Trophoblast cell (in vitro differentiated cells and primary cell): Measurements from ENCODE around the gene GRAMD1A.

Source experiments
- DNase-seq, 2 donors: peaks; one replicate each; pipeline ENCODE4 v3.0.0-alpha.2; 2016
- H2AFZ ChIP-seq: 2 replicates; pipeline ENCODE4 v1.6.1; 2013; ENCODE audit warnings: low read length, moderate library complexity, mild to moderate bottlenecking; ENCODE audit not compliant: insufficient read depth, poor library complexity
- H2AK5ac ChIP-seq: 2 replicates; pipeline ENCODE4 v1.6.1; 2013; ENCODE audit warnings: mild to moderate bottlenecking, low read length
- H2BK120ac ChIP-seq: 2 replicates; pipeline ENCODE4 v1.6.1; 2013; ENCODE audit warnings: low read length, mild to moderate bottlenecking, moderate library complexity; ENCODE audit not compliant: insufficient read depth, poor library complexity
- H2BK12ac ChIP-seq: 2 replicates; pipeline ENCODE4 v1.6.1; 2013; ENCODE audit warnings: mild to moderate bottlenecking, low read length, moderate library complexity
- H2BK5ac ChIP-seq: 2 replicates; pipeline ENCODE4 v1.6.1; 2013; ENCODE audit warnings: low read length, low read depth, moderate library complexity, mild to moderate bottlenecking; ENCODE audit not compliant: poor library complexity
- H3K14ac ChIP-seq: 2 replicates; pipeline ENCODE4 v1.6.1; 2013; ENCODE audit warnings: mild to moderate bottlenecking, low read length
- H3K18ac ChIP-seq: 2 replicates; pipeline ENCODE4 v1.6.1; 2013; ENCODE audit warnings: mild to moderate bottlenecking, low read length
- H3K23ac ChIP-seq: 2 replicates; pipeline ENCODE4 v1.6.1; 2013; ENCODE audit warnings: low read length
- H3K27ac ChIP-seq: 2 replicates; pipeline ENCODE4 v1.5.1; 2013; ENCODE audit warnings: low read depth, mild to moderate bottlenecking, inconsistent platforms, low read length, moderate library complexity
- H3K27me3 ChIP-seq: 2 replicates; pipeline ENCODE4 v1.6.1; 2013; ENCODE audit warnings: inconsistent platforms, mild to moderate bottlenecking, low read length, moderate library complexity; ENCODE audit not compliant: insufficient read depth
- H3K36me3 ChIP-seq, 2 experiments: 1 replicate in 1 of 2; 2 replicates in 1 of 2; pipeline ENCODE4 v1.6.1; 2013; ENCODE audit warnings: low read length in 2 of 2, mild to moderate bottlenecking in 2 of 2, moderate library complexity in 1 of 2; ENCODE audit not compliant: insufficient read depth in 2 of 2, control insufficient read depth in 1 of 2
- H3K4ac ChIP-seq: 2 replicates; pipeline ENCODE4 v1.6.1; 2013; ENCODE audit warnings: low read depth, mild to moderate bottlenecking, low read length, moderate library complexity
- H3K4me1 ChIP-seq, 2 experiments: 1 replicate in 1 of 2; 2 replicates in 1 of 2; pipeline ENCODE4 v1.6.1; 2013; ENCODE audit warnings: low read length in 2 of 2, mild to moderate bottlenecking in 2 of 2, moderate library complexity in 1 of 2; ENCODE audit not compliant: insufficient read depth in 2 of 2, control insufficient read depth in 1 of 2
- H3K4me2 ChIP-seq: 2 replicates; pipeline ENCODE4 v1.6.1; 2013; ENCODE audit warnings: inconsistent platforms, mild to moderate bottlenecking, low read length, moderate library complexity
- H3K4me3 ChIP-seq: 2 replicates; pipeline ENCODE4 v1.5.1; 2013; ENCODE audit warnings: mild to moderate bottlenecking, low read depth, low read length, inconsistent platforms
- H3K79me1 ChIP-seq: one replicate; pipeline ENCODE4 v1.6.1; 2013; ENCODE audit warnings: low read length
- H3K79me2 ChIP-seq: 2 replicates; pipeline ENCODE4 v1.6.1; 2013; ENCODE audit warnings: low read length, mild to moderate bottlenecking; ENCODE audit not compliant: control insufficient read depth, insufficient read depth, poor library complexity
- H3K9ac ChIP-seq: 2 replicates; pipeline ENCODE4 v1.6.1; 2013; ENCODE audit warnings: mild to moderate bottlenecking, low read length
- H3K9me3 ChIP-seq: 2 replicates; pipeline ENCODE4 v1.6.1; 2013; ENCODE audit warnings: low read depth, mild to moderate bottlenecking, control low read depth, inconsistent platforms, low read length; ENCODE audit not compliant: insufficient read depth
- H4K12ac ChIP-seq: 2 replicates; pipeline ENCODE4 v1.6.1; 2013; ENCODE audit warnings: low read depth, mild to moderate bottlenecking, low read length, moderate library complexity
- H4K8ac ChIP-seq: 2 replicates; pipeline ENCODE4 v1.6.1; 2013; ENCODE audit warnings: low read depth, mild to moderate bottlenecking, low read length, moderate library complexity
- H4K91ac ChIP-seq: one replicate; pipeline ENCODE4 v1.6.1; 2013; ENCODE audit warnings: low read depth, mild to moderate bottlenecking, low read length, moderate library complexity
- WGBS: extraction: QIAGEN DNeasy Blood & Tissue Kit; methylation state at CpG from one replicate; pipeline ENCODE4 v1.1.7; 2013; ENCODE audit warnings: missing lambda C conversion rate; ENCODE audit not compliant: insufficient read length, insufficient coverage; ENCODE audit errors: extremely low coverage; 5-methylcytosine and 5-hydroxymethylcytosine counted together

Gene GRAMD1A

GRCh38 chr19:35008891-35009341 lies 8.8 kb downstream of the GRAMD1A start:
- no peak overlapping the region for H4K91ac ChIP-seq
- WGBS: no CpG with 5 or more reads among the region's 12 CpGs

GRCh38 chr19:35009424-35010415 lies 9.6 kb downstream of the GRAMD1A start:
- H3K36me3 ChIP-seq: peaks cover 58 to 66% of the 10 kb centered on the region in 2 experiments
- H2BK12ac ChIP-seq: no peak overlapping the region
- no peaks in the 10 kb centered on the region for H3K27me3 ChIP-seq
- H3K79me2 ChIP-seq: no peaks in the 10 kb centered on the region
- H3K14ac ChIP-seq: no peak overlapping the region
- H3K23ac ChIP-seq: no peak overlapping the region
- no peak overlapping the region for H3K4me3 ChIP-seq
- no peak overlapping the region for H2AFZ ChIP-seq
- H2BK120ac ChIP-seq: no peak overlapping the region
- no peak overlapping the region for H4K12ac ChIP-seq
- no peak overlapping the region for H2AK5ac ChIP-seq
- H2BK5ac ChIP-seq: no peak overlapping the region
- H3K9ac ChIP-seq: no peak overlapping the region
- H3K9me3 ChIP-seq: peaks cover 1% of the 10 kb centered on the region
- H3K4ac ChIP-seq: no peak overlapping the region
- H4K8ac ChIP-seq: no peak overlapping the region
- no peak overlapping the region for H3K4me2 ChIP-seq
- no peaks in the 10 kb centered on the region for H3K4me1 ChIP-seq
- no CpG with 5 or more reads among the region's 36 CpGs for WGBS
- H4K91ac ChIP-seq: no peak overlapping the region
- H3K79me1 ChIP-seq: no peaks in the 10 kb centered on the region
- no peak overlapping the region for H3K27ac ChIP-seq
- H3K18ac ChIP-seq: no peak overlapping the region
- peak in 1 of 2 donors; percentile 34 for DNase-seq

More at GRCh38 chr19:35008891-35009341, 8.8 kb downstream of the GRAMD1A start:
- Histone ChIP-seq H3K23ac (no peak overlapping the region), H3K36me3 (peaks cover 58 to 60% of the 10 kb centered on the region in 2 experiments), H3K18ac (peak overlapping the region; percentile 6), H4K12ac (no peak overlapping the region), H3K4me1 (no peaks in the 10 kb centered on the region), H2AK5ac (no peak overlapping the region), H3K14ac (no peak overlapping the region), H3K79me1 (no peaks in the 10 kb centered on the region), H3K4ac (no peak overlapping the region), H2BK12ac (no peak overlapping the region), H3K9ac (no peak overlapping the region), H3K27me3 (no peaks in the 10 kb centered on the region), H3K4me2 (no peak overlapping the region), H2BK5ac (no peak overlapping the region), H4K8ac (no peak overlapping the region), H2AFZ (no peak overlapping the region), H3K9me3 (peaks cover 1% of the 10 kb centered on the region), H2BK120ac (no peak overlapping the region), H3K27ac (no peak overlapping the region), H3K4me3 (no peak overlapping the region), H3K79me2 (no peaks in the 10 kb centered on the region)
- no peak for DNase-seq

GRCh38 chr19:35011091-35011689 lies 11.1 kb downstream of the GRAMD1A start:
- H4K8ac ChIP-seq: no peak overlapping the region
- H3K18ac ChIP-seq: no peak overlapping the region
- H3K79me1 ChIP-seq: no peaks in the 10 kb centered on the region
- no peak overlapping the region for H3K4me3 ChIP-seq
- no peak overlapping the region for H3K4ac ChIP-seq
- no peak overlapping the region for H2BK5ac ChIP-seq
- no peak overlapping the region for H4K91ac ChIP-seq
- no peak for DNase-seq
- H3K4me1 ChIP-seq: no peaks in the 10 kb centered on the region
- H2BK120ac ChIP-seq: no peak overlapping the region
- H3K27me3 ChIP-seq: no peaks in the 10 kb centered on the region
- H3K9ac ChIP-seq: no peak overlapping the region
- peaks cover 62 to 68% of the 10 kb centered on the region in 2 experiments for H3K36me3 ChIP-seq
- no peak overlapping the region for H3K14ac ChIP-seq
- no peak overlapping the region for H2AK5ac ChIP-seq
- H3K23ac ChIP-seq: no peak overlapping the region
- no peak overlapping the region for H4K12ac ChIP-seq
- H2BK12ac ChIP-seq: no peak overlapping the region
- H2AFZ ChIP-seq: no peak overlapping the region
- peaks cover 4% of the 10 kb centered on the region for H3K9me3 ChIP-seq
- H3K4me2 ChIP-seq: no peak overlapping the region
- no peaks in the 10 kb centered on the region for H3K79me2 ChIP-seq
- no peak overlapping the region for H3K27ac ChIP-seq
- WGBS: no CpG with 5 or more reads among the region's 13 CpGs

- Histone ChIP-seq H3K79me2 (no peaks in the 10 kb centered on the region), H3K4ac (no peak overlapping the region), H2AFZ (no peak overlapping the region), H3K9ac (peak overlapping the region; percentile 12), H2BK12ac (no peak overlapping the region), H3K27ac (no peak overlapping the region), H4K12ac (no peak overlapping the region), H3K4me1 (no peaks in the 10 kb centered on the region), H3K23ac (no peak overlapping the region), H2BK5ac (no peak overlapping the region), H3K14ac (no peak overlapping the region), H4K8ac (no peak overlapping the region), H3K18ac (no peak overlapping the region), H3K9me3 (peaks cover 2% of the 10 kb centered on the region), H3K36me3 (peaks cover 60 to 63% of the 10 kb centered on the region in 2 experiments), H4K91ac (no peak overlapping the region), H3K4me2 (no peak overlapping the region), H2BK120ac (no peak overlapping the region), H3K79me1 (no peaks in the 10 kb centered on the region), H3K4me3 (no peak overlapping the region), H3K27me3 (no peaks in the 10 kb centered on the region), H2AK5ac (no peak overlapping the region)
- WGBS: no CpG with 5 or more reads among the region's 18 CpGs
- no peak for DNase-seq
These were observed 11.9 kb downstream of the GRAMD1A start for GRCh38 chr19:35011737-35012682.
